ENCODE results near the gene TMEM273. TPM values are rescaled to one million over a fixed set of nuclear protein-coding genes. Genes with fewer than 3 reads are reported as not detected.

The TMEM273 gene
- polyA plus RNA-seq, 2 donors, result 3.8 to 4.7 TPM

GRCh38 chr10:49152037-49152436 lies 36.2 kb downstream of the TMEM273 start:
- Histone ChIP-seq H3K4me1 (ENCODE audit: control insufficient read depth in 2 of 2, insufficient read depth in 2 of 2, low read length in 1 of 2) (no peaks in the 10 kb centered on the region), H3K36me3 (ENCODE audit: control insufficient read depth in 2 of 2, insufficient read depth in 2 of 2, low read length in 1 of 2) (no peaks in the 10 kb centered on the region), H3K27ac (ENCODE audit: low read depth in 2 of 2, low read length in 1 of 2) (no peak overlapping the region), H3K4me3 (ENCODE audit: low read depth in 1 of 2, low read length in 2 of 2) (no peak overlapping the region), H3K27me3 (ENCODE audit: control insufficient read depth in 1 of 2, insufficient read depth in 2 of 2, low read length in 2 of 2) (no peaks in the 10 kb centered on the region), H3K9me3 (ENCODE audit: control insufficient read depth in 2 of 2, insufficient read depth in 1 of 2, low read depth in 1 of 2, low read length in 1 of 2) (no peaks in the 10 kb centered on the region)
- 92 to 93% methylated on average over 4 of the region's 4 CpGs for WGBS, 2 donors

GRCh38 chr10:49151481-49151880 lies 36.7 kb downstream of the TMEM273 start:
- Histone ChIP-seq H3K4me1 (ENCODE audit: control insufficient read depth in 2 of 2, insufficient read depth in 2 of 2, low read length in 1 of 2) (no peaks in the 10 kb centered on the region), H3K27ac (ENCODE audit: low read depth in 2 of 2, low read length in 1 of 2) (no peak overlapping the region), H3K36me3 (ENCODE audit: control insufficient read depth in 2 of 2, insufficient read depth in 2 of 2, low read length in 1 of 2) (no peaks in the 10 kb centered on the region), H3K27me3 (ENCODE audit: control insufficient read depth in 1 of 2, insufficient read depth in 2 of 2, low read length in 2 of 2) (no peaks in the 10 kb centered on the region), H3K9me3 (ENCODE audit: control insufficient read depth in 2 of 2, insufficient read depth in 1 of 2, low read depth in 1 of 2, low read length in 1 of 2) (no peaks in the 10 kb centered on the region), H3K4me3 (ENCODE audit: low read depth in 1 of 2, low read length in 2 of 2) (no peak overlapping the region)
- 81 to 92% methylated on average over 1 of the region's 1 CpG for WGBS, 2 donors

GRCh38 chr10:49151025-49151445 lies 37.2 kb downstream of the TMEM273 start:
- no peaks in the 10 kb centered on the region for H3K36me3 ChIP-seq (ENCODE audit: control insufficient read depth in 2 of 2, insufficient read depth in 2 of 2, low read length in 1 of 2)
- WGBS, 2 donors, result 53 to 61% methylated on average over 2 of the region's 2 CpGs

GRCh38 chr10:49150426-49150825 lies 37.8 kb downstream of the TMEM273 start:
- Histone ChIP-seq H3K4me3 (ENCODE audit: low read depth in 1 of 2, low read length in 2 of 2) (no peak overlapping the region), H3K27ac (ENCODE audit: low read depth in 2 of 2, low read length in 1 of 2) (no peak overlapping the region), H3K36me3 (ENCODE audit: control insufficient read depth in 2 of 2, insufficient read depth in 2 of 2, low read length in 1 of 2) (no peaks in the 10 kb centered on the region), H3K4me1 (ENCODE audit: control insufficient read depth in 2 of 2, insufficient read depth in 2 of 2, low read length in 1 of 2) (no peaks in the 10 kb centered on the region), H3K27me3 (ENCODE audit: control insufficient read depth in 1 of 2, insufficient read depth in 2 of 2, low read length in 2 of 2) (no peaks in the 10 kb centered on the region), H3K9me3 (ENCODE audit: control insufficient read depth in 2 of 2, insufficient read depth in 1 of 2, low read depth in 1 of 2, low read length in 1 of 2) (no peaks in the 10 kb centered on the region)
- WGBS, 2 donors, result 56 to 71% methylated on average over 5 of the region's 5 CpGs

More at GRCh38 chr10:49151025-49151445, 37.2 kb downstream of the TMEM273 start:
- Histone ChIP-seq H3K27me3 (ENCODE audit: control insufficient read depth in 1 of 2, insufficient read depth in 2 of 2, low read length in 2 of 2) (no peaks in the 10 kb centered on the region), H3K4me1 (ENCODE audit: control insufficient read depth in 2 of 2, insufficient read depth in 2 of 2, low read length in 1 of 2) (no peaks in the 10 kb centered on the region), H3K4me3 (ENCODE audit: low read depth in 1 of 2, low read length in 2 of 2) (no peak overlapping the region), H3K27ac (ENCODE audit: low read depth in 2 of 2, low read length in 1 of 2) (no peak overlapping the region), H3K9me3 (ENCODE audit: control insufficient read depth in 2 of 2, insufficient read depth in 1 of 2, low read depth in 1 of 2, low read length in 1 of 2) (no peaks in the 10 kb centered on the region)

GRCh38 chr10:49149881-49150280 lies 38.3 kb downstream of the TMEM273 start:
- Histone ChIP-seq H3K4me1 (ENCODE audit: control insufficient read depth in 2 of 2, insufficient read depth in 2 of 2, low read length in 1 of 2) (no peaks in the 10 kb centered on the region), H3K27ac (ENCODE audit: low read depth in 2 of 2, low read length in 1 of 2) (no peak overlapping the region), H3K27me3 (ENCODE audit: control insufficient read depth in 1 of 2, insufficient read depth in 2 of 2, low read length in 2 of 2) (no peaks in the 10 kb centered on the region), H3K36me3 (ENCODE audit: control insufficient read depth in 2 of 2, insufficient read depth in 2 of 2, low read length in 1 of 2) (no peaks in the 10 kb centered on the region), H3K9me3 (ENCODE audit: control insufficient read depth in 2 of 2, insufficient read depth in 1 of 2, low read depth in 1 of 2, low read length in 1 of 2) (no peaks in the 10 kb centered on the region), H3K4me3 (ENCODE audit: low read depth in 1 of 2, low read length in 2 of 2) (no peak overlapping the region)
- WGBS, 2 donors, result 79 to 81% methylated on average over 3 of the region's 3 CpGs

GRCh38 chr10:49144058-49144720 lies 44.0 kb downstream of the TMEM273 start:
- H3K9me3 ChIP-seq (ENCODE audit: control insufficient read depth in 2 of 2, insufficient read depth in 1 of 2, low read depth in 1 of 2, low read length in 1 of 2), result no peaks in the 10 kb centered on the region
- 72% methylated on average over 2 of the region's 2 CpGs for WGBS, 2 donors
- no peak overlapping the region for H3K4me3 ChIP-seq (ENCODE audit: low read depth in 1 of 2, low read length in 2 of 2)
- peaks cover 0 to 2% of the 10 kb centered on the region in 2 donors for H3K4me1 ChIP-seq (ENCODE audit: control insufficient read depth in 2 of 2, insufficient read depth in 2 of 2, low read length in 1 of 2)
- no peak overlapping the region for H3K27ac ChIP-seq (ENCODE audit: low read depth in 2 of 2, low read length in 1 of 2)
- no peaks in the 10 kb centered on the region for H3K36me3 ChIP-seq (ENCODE audit: control insufficient read depth in 2 of 2, insufficient read depth in 2 of 2, low read length in 1 of 2)
- H3K27me3 ChIP-seq (ENCODE audit: control insufficient read depth in 1 of 2, insufficient read depth in 2 of 2, low read length in 2 of 2), result no peaks in the 10 kb centered on the region

- Histone ChIP-seq H3K4me3 (ENCODE audit: low read depth in 1 of 2, low read length in 2 of 2) (no peak overlapping the region), H3K9me3 (ENCODE audit: control insufficient read depth in 2 of 2, insufficient read depth in 1 of 2, low read depth in 1 of 2, low read length in 1 of 2) (no peaks in the 10 kb centered on the region), H3K27ac (ENCODE audit: low read depth in 2 of 2, low read length in 1 of 2) (no peak overlapping the region), H3K36me3 (ENCODE audit: control insufficient read depth in 2 of 2, insufficient read depth in 2 of 2, low read length in 1 of 2) (no peaks in the 10 kb centered on the region), H3K27me3 (ENCODE audit: control insufficient read depth in 1 of 2, insufficient read depth in 2 of 2, low read length in 2 of 2) (no peaks in the 10 kb centered on the region), H3K4me1 (ENCODE audit: control insufficient read depth in 2 of 2, insufficient read depth in 2 of 2, low read length in 1 of 2) (peaks cover 0 to 2% of the 10 kb centered on the region in 2 donors)
These were observed 44.9 kb downstream of the TMEM273 start for GRCh38 chr10:49143249-49143648.

- H3K27me3 ChIP-seq (ENCODE audit: control insufficient read depth in 1 of 2, insufficient read depth in 2 of 2, low read length in 2 of 2), result no peaks in the 10 kb centered on the region
- WGBS, 2 donors, result 70 to 84% methylated on average over 5 of the region's 5 CpGs
- no peak overlapping the region for H3K4me3 ChIP-seq (ENCODE audit: low read depth in 1 of 2, low read length in 2 of 2)
- H3K4me1 ChIP-seq (ENCODE audit: control insufficient read depth in 2 of 2, insufficient read depth in 2 of 2, low read length in 1 of 2), result peaks cover 0 to 2% of the 10 kb centered on the region in 2 donors
- no peak overlapping the region for H3K27ac ChIP-seq (ENCODE audit: low read depth in 2 of 2, low read length in 1 of 2)
- no peaks in the 10 kb centered on the region for H3K9me3 ChIP-seq (ENCODE audit: control insufficient read depth in 2 of 2, insufficient read depth in 1 of 2, low read depth in 1 of 2, low read length in 1 of 2)
- H3K36me3 ChIP-seq (ENCODE audit: control insufficient read depth in 2 of 2, insufficient read depth in 2 of 2, low read length in 1 of 2), result no peaks in the 10 kb centered on the region
These were observed 46.5 kb downstream of the TMEM273 start for GRCh38 chr10:49141541-49142332.

- no peak overlapping the region for H3K4me3 ChIP-seq (ENCODE audit: low read depth in 1 of 2, low read length in 2 of 2)
These were observed 47.6 kb downstream of the TMEM273 start for GRCh38 chr10:49140304-49141177.

More at GRCh38 chr10:49140304-49141177, 47.6 kb downstream of the TMEM273 start:
- no peaks in the 10 kb centered on the region for H3K9me3 ChIP-seq (ENCODE audit: control insufficient read depth in 2 of 2, insufficient read depth in 1 of 2, low read depth in 1 of 2, low read length in 1 of 2)
- H3K27ac ChIP-seq (ENCODE audit: low read depth in 2 of 2, low read length in 1 of 2), result no peak overlapping the region
- peaks cover 0 to 2% of the 10 kb centered on the region in 2 donors for H3K4me1 ChIP-seq (ENCODE audit: control insufficient read depth in 2 of 2, insufficient read depth in 2 of 2, low read length in 1 of 2)
- no peaks in the 10 kb centered on the region for H3K36me3 ChIP-seq (ENCODE audit: control insufficient read depth in 2 of 2, insufficient read depth in 2 of 2, low read length in 1 of 2)
- WGBS, 2 donors, result 74 to 77% methylated on average over 5 of the region's 5 CpGs
- H3K27me3 ChIP-seq (ENCODE audit: control insufficient read depth in 1 of 2, insufficient read depth in 2 of 2, low read length in 2 of 2), result no peaks in the 10 kb centered on the region
